HepG2 (cell line): ENCODE results near the gene FTHL17.

Experiments used
- ZMAT3 ChIP-seq: sonication (generic); formaldehyde crosslinking; conservative IDR thresholded peaks from 2 replicates; pipeline ENCODE4 v1.7.0; 2021; ENCODE audit warnings: missing genetic modification reagents
- ZNF274 ChIP-seq: sonication (generic); formaldehyde crosslinking; IDR thresholded peaks from 2 replicates; pipeline ENCODE4 v1.5.1; 2020; ENCODE audit warnings: mild to moderate bottlenecking, missing genetic modification reagents
- TF ChIP-seq, protein P1 (sequence below): sonication (generic); formaldehyde crosslinking; IDR thresholded peaks from 2 replicates; pipeline ENCODE4 v1.4.0; 2020; ENCODE audit warnings: low read depth, mild to moderate bottlenecking, missing genetic modification reagents
- TF ChIP-seq, protein P2 (sequence below): sonication (generic); formaldehyde crosslinking; IDR thresholded peaks from 2 replicates; pipeline ENCODE4 v1.5.0; 2020; ENCODE audit warnings: mild to moderate bottlenecking, missing genetic modification reagents, moderate library complexity

- TF ChIP-seq, protein P1, sequence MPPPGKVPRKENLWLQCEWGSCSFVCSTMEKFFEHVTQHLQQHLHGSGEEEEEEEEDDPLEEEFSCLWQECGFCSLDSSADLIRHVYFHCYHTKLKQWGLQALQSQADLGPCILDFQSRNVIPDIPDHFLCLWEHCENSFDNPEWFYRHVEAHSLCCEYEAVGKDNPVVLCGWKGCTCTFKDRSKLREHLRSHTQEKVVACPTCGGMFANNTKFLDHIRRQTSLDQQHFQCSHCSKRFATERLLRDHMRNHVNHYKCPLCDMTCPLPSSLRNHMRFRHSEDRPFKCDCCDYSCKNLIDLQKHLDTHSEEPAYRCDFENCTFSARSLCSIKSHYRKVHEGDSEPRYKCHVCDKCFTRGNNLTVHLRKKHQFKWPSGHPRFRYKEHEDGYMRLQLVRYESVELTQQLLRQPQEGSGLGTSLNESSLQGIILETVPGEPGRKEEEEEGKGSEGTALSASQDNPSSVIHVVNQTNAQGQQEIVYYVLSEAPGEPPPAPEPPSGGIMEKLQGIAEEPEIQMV (CRISPR knock-in tag): no peak
- TF ChIP-seq, protein P2, sequence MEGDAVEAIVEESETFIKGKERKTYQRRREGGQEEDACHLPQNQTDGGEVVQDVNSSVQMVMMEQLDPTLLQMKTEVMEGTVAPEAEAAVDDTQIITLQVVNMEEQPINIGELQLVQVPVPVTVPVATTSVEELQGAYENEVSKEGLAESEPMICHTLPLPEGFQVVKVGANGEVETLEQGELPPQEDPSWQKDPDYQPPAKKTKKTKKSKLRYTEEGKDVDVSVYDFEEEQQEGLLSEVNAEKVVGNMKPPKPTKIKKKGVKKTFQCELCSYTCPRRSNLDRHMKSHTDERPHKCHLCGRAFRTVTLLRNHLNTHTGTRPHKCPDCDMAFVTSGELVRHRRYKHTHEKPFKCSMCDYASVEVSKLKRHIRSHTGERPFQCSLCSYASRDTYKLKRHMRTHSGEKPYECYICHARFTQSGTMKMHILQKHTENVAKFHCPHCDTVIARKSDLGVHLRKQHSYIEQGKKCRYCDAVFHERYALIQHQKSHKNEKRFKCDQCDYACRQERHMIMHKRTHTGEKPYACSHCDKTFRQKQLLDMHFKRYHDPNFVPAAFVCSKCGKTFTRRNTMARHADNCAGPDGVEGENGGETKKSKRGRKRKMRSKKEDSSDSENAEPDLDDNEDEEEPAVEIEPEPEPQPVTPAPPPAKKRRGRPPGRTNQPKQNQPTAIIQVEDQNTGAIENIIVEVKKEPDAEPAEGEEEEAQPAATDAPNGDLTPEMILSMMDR: no peak
- TF ChIP-seq ZMAT3 (CRISPR knock-in tag): no peak
- no peak for TF ChIP-seq ZNF274 (CRISPR knock-in tag)
These were observed 21.3 kb upstream of the FTHL17 start for GRCh38 chrX:31092970-31093638.
